Osteoblast (primary cell): Measurements from ENCODE around the gene KATNIP. TPM values are rescaled to one million over a fixed set of nuclear protein-coding genes. Genes with fewer than 3 reads are reported as not detected.

Experiments
- DNase-seq: peaks from one replicate; pipeline ENCODE4 v3.0.0; 2011; ENCODE audit warnings: low spot score, mixed read lengths; ENCODE audit not compliant: insufficient read length; ENCODE audit errors: missing footprints
- H2AFZ ChIP-seq: 2 replicates; pipeline ENCODE4 v1.6.0; 2011; ENCODE audit warnings: mild to moderate bottlenecking, low read length
- H3K27ac ChIP-seq: 2 replicates; pipeline ENCODE4 v1.5.1; 2011; ENCODE audit warnings: mild to moderate bottlenecking, low read depth, low read length, moderate library complexity
- H3K27me3 ChIP-seq: 2 replicates; pipeline ENCODE4 v1.6.0; 2012; ENCODE audit warnings: mild to moderate bottlenecking, control low read depth, inconsistent platforms, low read length, moderate library complexity; ENCODE audit not compliant: insufficient read depth
- H3K36me3 ChIP-seq: 2 replicates; pipeline ENCODE4 v1.5.1; 2011; ENCODE audit warnings: mild to moderate bottlenecking, low read length, control low read depth, moderate library complexity; ENCODE audit not compliant: insufficient read depth
- H3K4me1 ChIP-seq: 2 replicates; pipeline ENCODE4 v1.5.1; 2011; ENCODE audit warnings: mild to moderate bottlenecking, low read length, control low read depth, moderate library complexity; ENCODE audit not compliant: insufficient read depth
- H3K4me2 ChIP-seq: 2 replicates; pipeline ENCODE4 v1.6.0; 2011; ENCODE audit warnings: mild to moderate bottlenecking, low read length; ENCODE audit not compliant: insufficient read depth
- H3K4me3 ChIP-seq: fragments of 200-600 bp; sonication (generic); 3 replicates; pipeline ENCODE4 v1.5.1; 2012; ENCODE audit warnings: mild to moderate bottlenecking, low read length, inconsistent platforms; ENCODE audit not compliant: insufficient read depth
- H3K79me2 ChIP-seq: 2 replicates; pipeline ENCODE4 v1.6.0; 2012; ENCODE audit warnings: mild to moderate bottlenecking, low read length, control low read depth, inconsistent platforms; ENCODE audit not compliant: insufficient read depth
- H3K9me3 ChIP-seq: 2 replicates; pipeline ENCODE4 v1.5.1; 2011; ENCODE audit warnings: low read depth, low read length, control low read depth
- H4K20me1 ChIP-seq: 2 replicates; pipeline ENCODE4 v1.6.0; 2012; ENCODE audit warnings: mild to moderate bottlenecking, low read length, control low read depth; ENCODE audit not compliant: insufficient read depth
- total RNA-seq: library from RNA; depleted of rRNA; stranded (reverse); fragments of >200 nt; gene quantifications from 2 replicates; pipeline ENCODE4 v1.2.3, GENCODE V29; 2012
- TF ChIP-seq, protein P1 (sequence below): IDR thresholded peaks from 2 replicates; pipeline ENCODE4 v1.5.1; 2011; ENCODE audit warnings: mild to moderate bottlenecking, low read depth, low read length, moderate library complexity; ENCODE audit errors: extremely low read depth

KATNIP gene
- total RNA-seq, 1 donor: 30.8 TPM

DNA sequence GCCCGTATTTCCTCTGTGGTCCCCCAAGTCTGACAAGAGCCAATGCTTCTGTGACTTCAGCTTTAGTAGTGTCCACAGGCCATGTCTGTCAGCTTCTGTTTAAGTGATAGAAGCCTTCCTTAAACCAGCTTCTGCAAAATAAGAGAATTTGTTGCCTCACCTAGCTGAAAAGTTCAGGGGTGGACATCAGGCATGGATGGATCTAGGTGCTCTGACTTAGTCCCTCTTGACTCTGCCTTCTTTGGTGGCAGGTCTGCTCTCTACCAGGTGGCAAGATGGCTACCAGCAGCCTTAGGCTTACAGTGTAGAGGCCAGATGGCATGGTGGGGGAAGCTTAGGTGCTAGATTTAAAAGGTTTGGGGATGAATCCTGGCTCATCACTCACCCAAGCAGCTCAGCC is 33.7 kb downstream of the KATNIP start:
- Histone ChIP-seq H4K20me1 (no peaks in the 10 kb centered on the region), H3K27ac (no peak overlapping the region), H3K36me3 (no peaks in the 10 kb centered on the region), H3K9me3 (no peaks in the 10 kb centered on the region), H3K4me3 (no peak overlapping the region), H3K4me2 (no peak overlapping the region), H3K79me2 (no peaks in the 10 kb centered on the region), H2AFZ (no peak overlapping the region), H3K27me3 (no peaks in the 10 kb centered on the region), H3K4me1 (peaks cover 14% of the 10 kb centered on the region)
- DNase-seq: no peak
- TF ChIP-seq, protein P1, sequence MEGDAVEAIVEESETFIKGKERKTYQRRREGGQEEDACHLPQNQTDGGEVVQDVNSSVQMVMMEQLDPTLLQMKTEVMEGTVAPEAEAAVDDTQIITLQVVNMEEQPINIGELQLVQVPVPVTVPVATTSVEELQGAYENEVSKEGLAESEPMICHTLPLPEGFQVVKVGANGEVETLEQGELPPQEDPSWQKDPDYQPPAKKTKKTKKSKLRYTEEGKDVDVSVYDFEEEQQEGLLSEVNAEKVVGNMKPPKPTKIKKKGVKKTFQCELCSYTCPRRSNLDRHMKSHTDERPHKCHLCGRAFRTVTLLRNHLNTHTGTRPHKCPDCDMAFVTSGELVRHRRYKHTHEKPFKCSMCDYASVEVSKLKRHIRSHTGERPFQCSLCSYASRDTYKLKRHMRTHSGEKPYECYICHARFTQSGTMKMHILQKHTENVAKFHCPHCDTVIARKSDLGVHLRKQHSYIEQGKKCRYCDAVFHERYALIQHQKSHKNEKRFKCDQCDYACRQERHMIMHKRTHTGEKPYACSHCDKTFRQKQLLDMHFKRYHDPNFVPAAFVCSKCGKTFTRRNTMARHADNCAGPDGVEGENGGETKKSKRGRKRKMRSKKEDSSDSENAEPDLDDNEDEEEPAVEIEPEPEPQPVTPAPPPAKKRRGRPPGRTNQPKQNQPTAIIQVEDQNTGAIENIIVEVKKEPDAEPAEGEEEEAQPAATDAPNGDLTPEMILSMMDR: no peak

DNA sequence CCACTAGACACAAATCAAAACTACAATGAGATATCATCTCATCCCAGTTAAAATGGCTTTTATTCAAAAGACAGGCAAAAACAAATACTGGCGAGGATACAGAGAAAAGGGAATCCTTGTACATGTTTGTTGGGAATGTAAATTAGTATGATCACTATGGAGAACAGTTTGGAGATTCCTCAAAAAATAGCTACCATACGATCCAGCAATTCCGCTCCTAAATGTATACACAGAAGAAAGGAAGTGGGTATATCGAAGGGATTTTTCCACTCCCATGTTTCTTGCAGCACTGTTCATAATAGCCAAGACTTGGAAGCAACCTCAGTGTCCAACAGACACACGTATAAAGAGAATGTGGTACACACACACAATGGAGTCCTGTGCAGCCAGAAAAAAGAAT is 35.3 kb downstream of the KATNIP start:
- DNase-seq: no peak
- Histone ChIP-seq H3K27ac (no peak overlapping the region), H3K4me3 (no peak overlapping the region), H4K20me1 (no peaks in the 10 kb centered on the region), H2AFZ (no peak overlapping the region), H3K79me2 (no peaks in the 10 kb centered on the region), H3K36me3 (no peaks in the 10 kb centered on the region), H3K27me3 (no peaks in the 10 kb centered on the region), H3K9me3 (no peaks in the 10 kb centered on the region), H3K4me1 (no peaks in the 10 kb centered on the region), H3K4me2 (no peak overlapping the region)
- TF ChIP-seq, protein P1: no peak

DNA sequence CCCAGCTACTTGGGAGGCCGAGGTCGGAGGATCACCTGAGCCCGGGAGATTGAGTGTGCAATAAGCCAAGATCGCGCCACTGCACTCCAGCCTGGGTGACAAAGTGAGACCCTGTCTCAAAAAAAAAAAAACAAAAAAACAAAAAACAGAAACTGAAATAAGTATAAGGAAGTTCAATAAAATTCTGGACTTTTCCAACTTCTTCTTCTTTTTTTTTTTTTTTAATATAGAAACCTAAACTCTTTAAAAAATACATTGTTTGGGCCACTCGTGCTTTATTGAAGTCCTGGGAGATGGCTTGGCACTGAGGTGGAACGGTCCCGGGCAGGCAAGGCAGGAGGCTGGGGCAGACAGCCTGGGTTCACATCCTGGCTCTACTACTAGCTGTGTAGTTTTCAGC is 36.8 kb downstream of the KATNIP start:
- H3K4me3 ChIP-seq: no peak overlapping the region

DNA sequence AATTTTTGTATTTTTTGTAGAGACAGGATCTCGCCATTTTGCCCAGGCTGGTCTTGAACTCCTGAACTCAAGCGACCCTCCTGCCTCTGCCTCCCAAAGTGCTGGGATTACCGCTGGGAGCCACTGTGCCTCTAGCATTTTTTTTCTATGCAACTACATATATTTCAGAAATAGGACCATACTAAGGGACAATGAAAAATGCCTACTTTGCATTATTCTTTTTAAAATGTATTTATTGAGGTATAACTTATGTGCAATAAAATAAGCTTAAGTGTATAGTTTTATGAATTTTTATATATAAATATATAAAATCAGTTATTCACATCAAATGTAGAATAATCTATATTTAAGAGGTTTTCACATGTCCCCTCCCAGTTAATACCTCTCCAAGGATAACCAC is 38.1 kb downstream of the KATNIP start:
- no peaks in the 10 kb centered on the region for H3K27me3 ChIP-seq
- DNase-seq: no peak
- no peaks in the 10 kb centered on the region for H4K20me1 ChIP-seq
- H3K4me2 ChIP-seq: no peak overlapping the region
- H3K4me1 ChIP-seq: no peaks in the 10 kb centered on the region
- no peak overlapping the region for H3K4me3 ChIP-seq
- no peak overlapping the region for H2AFZ ChIP-seq
- no peak overlapping the region for H3K27ac ChIP-seq
- no peaks in the 10 kb centered on the region for H3K36me3 ChIP-seq
- no peaks in the 10 kb centered on the region for H3K9me3 ChIP-seq
- H3K79me2 ChIP-seq: no peaks in the 10 kb centered on the region
- TF ChIP-seq, protein P1: no peak

More for the DNA sequence above, 36.8 kb downstream of the KATNIP start:
- H3K79me2 ChIP-seq: no peaks in the 10 kb centered on the region
- no peaks in the 10 kb centered on the region for H3K4me1 ChIP-seq
- H3K4me2 ChIP-seq: no peak overlapping the region
- TF ChIP-seq, protein P1: no peak
- no peaks in the 10 kb centered on the region for H3K27me3 ChIP-seq
- no peak overlapping the region for H2AFZ ChIP-seq
- no peaks in the 10 kb centered on the region for H4K20me1 ChIP-seq
- no peaks in the 10 kb centered on the region for H3K9me3 ChIP-seq
- no peak for DNase-seq
- H3K27ac ChIP-seq: no peak overlapping the region
- no peaks in the 10 kb centered on the region for H3K36me3 ChIP-seq
